HG03097 (cell line): ENCODE measurements around the gene FAM174A.

Source experiments
- ATAC-seq: cut with Tn5 transposase; IDR thresholded peaks from one replicate; pipeline ENCODE4 v1.9.1; 2021; ENCODE audit not compliant: unreplicated experiment, low FRiP score

The FAM174A gene

GRCh38 chr5:100535060-100536005 is at the start of gene FAM174A:
FAM174A (plus strand) TSS chr5:100535374; CDS start chr5:100535531, 157 bp downstream.
- ATAC-seq, result peak; percentile 99

- ATAC-seq, result no peak
Measured at GRCh38 chr5:100493996-100494395, 41.2 kb upstream of the FAM174A start.

DNA sequence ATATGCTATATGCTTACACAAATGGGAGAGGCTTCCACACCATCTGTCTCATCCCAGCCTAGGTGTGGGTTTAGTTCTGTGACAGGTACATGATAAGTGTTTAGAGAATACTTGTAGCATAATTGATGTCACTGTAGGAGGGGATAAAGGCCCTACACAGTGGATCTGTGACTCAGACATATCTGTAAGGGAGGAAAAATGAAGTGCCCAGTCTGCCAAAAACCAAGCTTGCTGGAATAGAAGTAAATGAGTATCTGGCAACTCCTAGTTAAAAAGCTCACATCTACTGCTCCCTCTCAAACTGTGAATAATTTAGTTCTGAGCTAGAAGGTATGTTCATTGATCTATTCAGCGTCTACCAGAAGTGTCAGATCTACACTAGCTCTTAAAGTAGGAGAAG is 38.9 kb upstream of the FAM174A start:
- no peak for ATAC-seq

DNA sequence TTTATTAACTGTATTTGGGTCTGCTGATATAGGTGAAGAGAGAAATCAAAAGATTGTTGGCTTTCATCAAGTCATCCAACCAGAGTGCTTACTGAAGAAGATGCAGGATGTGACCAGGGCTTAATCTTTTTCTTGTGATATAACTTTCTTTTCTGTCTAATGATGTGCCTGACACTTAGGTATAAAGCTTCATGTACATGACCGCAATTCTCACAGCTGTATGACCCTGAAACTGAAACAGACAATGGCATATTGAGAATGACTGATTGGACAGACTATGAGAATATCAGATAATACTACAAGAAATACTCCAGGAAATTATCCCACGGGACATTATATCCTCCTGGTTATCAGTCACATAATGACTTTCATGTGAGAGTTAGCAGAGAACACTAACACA is 32.5 kb upstream of the FAM174A start:
- no peak for ATAC-seq

DNA sequence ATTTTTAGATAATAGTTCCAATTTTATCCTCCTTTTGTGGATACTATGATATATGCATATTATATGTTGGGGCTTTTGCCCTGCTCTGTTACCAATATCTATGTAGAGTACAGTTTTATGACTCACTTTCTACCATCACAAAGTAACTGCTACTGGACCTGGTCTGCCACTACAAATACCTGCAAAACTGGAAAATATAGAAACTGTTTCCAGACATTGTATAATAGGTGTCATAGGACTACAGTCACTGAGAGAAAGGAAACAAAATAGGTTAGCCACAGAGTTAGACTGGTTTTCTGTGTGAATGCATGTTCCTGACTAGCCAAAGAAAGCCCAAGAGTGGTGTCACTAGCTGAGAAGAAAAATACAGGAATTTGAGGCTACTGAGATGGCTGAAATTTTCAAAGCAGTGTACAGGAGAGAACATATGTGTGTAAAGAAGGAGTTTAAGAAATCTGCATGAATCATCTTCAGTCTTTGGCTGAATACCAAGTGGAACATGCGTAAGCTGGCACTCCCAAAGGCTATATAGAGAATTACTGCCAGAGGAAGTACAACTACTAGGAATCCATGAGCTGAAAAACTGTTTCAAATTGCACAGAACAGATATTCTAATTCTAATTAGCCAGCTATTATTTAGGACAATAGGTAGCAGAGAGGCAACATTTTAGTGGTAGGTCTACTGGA is 29.0 kb upstream of the FAM174A start:
- ATAC-seq, result no peak

DNA sequence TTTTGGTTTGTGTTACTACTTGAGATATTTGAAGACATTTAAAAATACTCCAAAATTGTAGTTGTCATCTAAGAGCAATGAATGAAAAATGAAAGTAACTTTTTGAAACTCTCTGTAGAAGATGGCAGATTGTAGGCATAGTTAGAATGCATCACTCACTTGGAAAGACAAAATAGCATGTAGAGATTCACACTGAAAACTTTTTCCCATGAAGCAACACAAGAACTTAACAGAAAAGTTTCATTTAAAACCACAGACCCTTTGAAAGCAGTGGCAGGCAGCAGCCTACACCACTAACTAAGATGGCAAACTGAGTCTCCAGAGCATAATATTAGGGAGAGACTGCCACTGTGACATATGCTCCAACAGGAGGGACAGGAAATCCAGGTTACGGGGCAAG is 18.9 kb upstream of the FAM174A start:
- peak; percentile 53 for ATAC-seq

DNA sequence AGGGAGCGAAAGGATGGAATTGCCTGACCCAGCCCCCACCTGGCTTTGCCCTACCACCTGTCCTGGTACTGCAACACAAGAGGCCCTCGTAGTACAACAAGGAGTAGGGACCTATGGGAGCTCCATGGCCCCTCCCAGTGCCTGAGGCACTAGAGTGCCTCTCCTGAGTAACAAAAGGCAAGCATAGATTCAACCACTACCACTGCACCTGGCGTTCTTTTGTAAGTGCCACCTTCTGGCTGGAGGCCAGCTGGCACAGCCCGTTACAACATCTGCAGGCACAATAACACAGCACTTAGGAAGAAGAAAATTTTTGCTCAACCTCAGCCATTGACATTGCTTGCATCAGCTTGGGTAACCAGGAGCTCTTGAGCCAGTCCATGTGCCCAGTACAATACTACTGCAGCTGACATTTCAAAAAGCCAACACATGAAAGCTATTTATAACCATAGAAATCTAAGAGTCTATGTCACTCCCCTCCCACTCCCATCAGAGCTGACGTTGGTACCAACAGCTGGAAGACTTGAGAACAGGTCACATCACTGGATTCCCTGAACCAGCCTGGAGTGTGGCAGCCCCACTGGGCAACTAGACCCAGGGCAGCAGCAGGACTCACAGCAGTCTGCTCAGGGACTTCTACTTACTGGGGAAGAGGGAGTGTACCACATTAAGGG is 17.7 kb upstream of the FAM174A start:
- no peak for ATAC-seq

DNA sequence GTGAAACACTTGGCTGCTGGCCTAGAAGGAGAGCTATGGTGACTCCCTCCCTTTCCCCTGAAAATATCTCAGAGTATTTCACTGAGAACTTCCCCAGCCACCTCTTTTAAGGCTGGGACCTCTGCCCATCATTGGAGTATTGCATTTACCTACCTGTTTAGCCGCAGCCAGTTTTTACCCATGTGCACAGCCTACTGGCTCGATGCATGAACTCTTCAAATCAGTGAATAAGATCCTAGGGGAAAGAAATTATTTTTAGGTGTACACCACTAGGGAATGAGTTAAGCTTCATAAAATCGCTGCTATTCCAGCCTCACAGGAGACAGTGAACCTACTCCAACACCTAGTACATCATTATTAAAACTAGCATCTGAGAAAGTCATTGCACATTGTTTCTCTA is 16.8 kb upstream of the FAM174A start:
- ATAC-seq, result no peak

- ATAC-seq, result no peak
Measured at GRCh38 chr5:100519075-100519474, 16.1 kb upstream of the FAM174A start.

DNA sequence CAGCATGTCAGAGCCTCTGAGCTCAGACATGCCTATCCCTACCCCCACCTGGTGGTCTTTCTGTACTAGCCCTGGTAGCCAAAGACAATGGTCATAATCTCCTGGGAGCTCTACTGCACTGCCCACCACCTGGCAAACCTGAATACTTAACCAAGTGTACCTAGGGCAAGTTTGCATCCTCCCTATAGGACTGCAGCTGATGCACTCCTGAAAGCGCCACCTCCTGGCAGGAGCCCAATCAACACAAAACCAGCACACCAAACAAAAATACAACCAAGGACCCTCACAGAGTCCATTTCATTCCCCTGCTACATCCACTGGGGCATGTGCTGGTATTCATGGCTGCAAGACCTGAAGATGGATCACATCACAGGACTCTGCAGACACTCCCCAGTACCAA is 14.8 kb upstream of the FAM174A start:
- ATAC-seq, result no peak

DNA sequence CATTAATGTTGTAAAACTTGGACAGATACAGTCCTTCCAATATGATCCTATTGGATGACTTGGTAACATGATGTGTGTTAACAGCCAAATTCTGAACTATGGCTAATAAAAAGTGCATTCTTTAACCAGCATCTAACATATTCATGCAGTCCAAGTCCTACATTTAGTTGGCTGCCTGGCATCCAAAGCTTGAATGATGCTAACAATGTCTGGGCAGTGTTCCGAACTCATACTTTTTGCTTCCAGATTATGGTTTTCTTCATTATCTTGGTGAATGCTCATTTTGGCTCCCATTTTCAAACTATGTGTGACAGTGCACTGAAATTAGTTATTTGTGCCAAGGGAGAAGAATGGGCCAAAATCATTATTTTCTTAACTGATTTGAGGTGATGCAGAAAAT is 2.8 kb downstream of the FAM174A start:
- ATAC-seq, result no peak

DNA sequence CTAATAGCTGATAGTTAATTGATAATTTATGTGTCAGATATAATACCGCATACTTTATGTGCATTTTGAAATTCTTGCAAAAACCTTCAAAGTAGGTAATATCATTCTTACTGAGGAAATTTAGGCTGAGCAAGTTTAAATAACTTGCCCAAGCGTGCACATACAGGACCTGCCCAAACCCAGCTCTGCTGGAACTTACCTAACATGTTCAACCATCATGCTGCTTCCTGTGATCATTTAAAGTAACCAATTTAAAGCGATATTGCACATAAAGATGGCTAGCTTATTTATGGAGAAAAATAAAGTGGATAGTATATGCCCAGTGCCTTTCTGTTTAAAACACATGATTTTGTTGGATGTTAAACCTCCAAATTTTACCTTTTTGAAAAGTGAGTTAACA is 4.3 kb downstream of the FAM174A start:
- ATAC-seq, result no peak

- ATAC-seq, result no peak
Measured at GRCh38 chr5:100542086-100542485, 6.9 kb downstream of the FAM174A start.

DNA sequence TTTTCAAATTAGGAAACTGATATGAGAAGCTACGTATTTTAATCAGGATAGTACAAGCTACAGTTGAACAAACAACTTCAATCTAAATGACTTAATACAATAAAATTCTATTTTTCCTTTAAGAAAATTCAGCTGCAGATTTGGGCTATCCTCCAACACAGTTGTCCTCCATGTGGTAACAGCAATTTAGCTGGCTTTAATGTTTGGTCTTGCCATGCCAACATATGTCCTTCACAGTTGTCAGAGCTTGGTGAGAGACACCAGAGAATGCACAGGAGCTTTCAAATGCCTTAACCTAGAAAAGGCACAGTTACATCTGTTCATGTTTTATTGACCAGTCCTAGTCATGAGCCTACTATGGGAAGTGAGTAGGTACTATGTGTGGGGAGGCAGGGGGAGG is 10.8 kb downstream of the FAM174A start:
- ATAC-seq, result no peak

DNA sequence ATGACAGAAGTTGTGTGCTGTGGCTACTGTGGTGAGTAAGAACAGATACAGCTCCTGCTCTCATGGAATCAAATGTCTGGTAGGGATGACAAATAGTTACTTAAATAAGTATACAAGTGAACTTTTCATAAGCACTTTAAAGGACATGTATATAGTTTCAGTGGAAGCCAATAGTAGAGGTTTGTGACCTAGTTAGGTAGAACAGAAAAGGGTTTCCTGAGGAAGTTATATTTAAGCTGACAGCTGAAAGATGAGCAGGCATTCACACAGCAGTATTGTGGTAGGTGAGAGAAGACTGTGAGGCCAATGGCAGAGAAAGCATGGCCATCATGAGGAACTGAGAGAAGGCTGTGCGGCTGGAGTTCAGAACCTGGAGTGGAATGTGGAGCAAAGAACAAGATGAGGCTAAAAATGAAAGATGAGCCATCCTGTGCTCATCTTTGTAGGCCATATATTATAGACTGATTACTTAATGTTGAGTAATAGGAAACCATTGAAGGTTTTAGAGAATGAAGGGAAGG is 15.4 kb downstream of the FAM174A start:
- ATAC-seq, result peak; percentile 90

DNA sequence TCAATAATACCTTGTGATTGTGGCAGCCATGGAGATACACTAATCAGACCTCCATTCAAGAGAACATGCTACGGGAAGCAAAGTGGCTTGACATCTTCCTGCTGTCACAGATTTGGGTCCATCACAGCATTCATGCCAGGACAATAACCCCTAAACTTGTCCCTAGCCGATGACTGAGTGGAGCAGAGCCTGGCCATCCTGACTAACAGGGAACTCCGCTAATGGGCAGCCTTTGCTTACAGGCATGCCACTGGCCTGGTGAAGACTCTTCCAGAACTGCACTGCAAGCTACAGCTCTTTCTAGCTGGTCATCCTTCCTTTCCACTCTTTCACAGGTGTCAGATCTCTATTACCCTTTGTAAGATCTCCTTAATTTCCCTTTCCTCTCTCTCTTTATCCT is 16.0 kb downstream of the FAM174A start:
- no peak for ATAC-seq

DNA sequence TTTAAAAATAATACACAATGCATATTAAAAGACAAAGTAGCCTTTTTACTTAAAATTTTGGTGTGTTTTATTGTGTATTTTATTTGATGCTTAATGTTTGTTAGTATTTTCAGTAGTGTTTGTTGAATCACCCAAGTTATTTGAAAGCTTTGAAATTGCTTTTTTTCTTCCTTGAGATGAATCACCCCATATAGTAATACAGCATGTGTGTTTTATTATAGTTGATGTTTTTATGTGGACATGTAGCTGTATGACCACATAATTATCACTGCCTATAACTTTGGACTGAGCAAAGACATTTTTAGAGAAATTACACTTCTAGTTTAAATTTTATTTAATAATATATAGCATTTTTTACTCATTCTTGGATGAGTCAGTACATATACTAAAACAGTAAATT is 18.0 kb downstream of the FAM174A start:
- no peak for ATAC-seq

DNA sequence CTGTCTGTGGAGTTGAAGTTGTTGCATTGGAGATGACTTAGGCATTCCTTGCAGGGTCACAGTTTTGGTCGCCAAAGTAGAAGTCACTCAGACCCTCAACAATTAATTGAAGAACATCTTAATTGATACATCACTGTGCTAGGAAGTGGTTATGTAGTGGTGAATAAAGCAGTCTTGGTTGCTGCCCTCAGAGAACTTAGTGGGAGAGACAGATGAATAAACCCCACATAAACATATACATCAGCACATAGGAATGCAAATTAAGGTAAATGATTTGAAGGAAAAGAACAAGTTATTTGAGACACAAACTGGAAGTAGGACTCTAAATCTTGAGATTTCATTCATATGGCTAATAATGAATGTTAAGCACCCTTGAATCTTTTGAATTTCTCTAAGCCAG is 25.7 kb downstream of the FAM174A start:
- no peak for ATAC-seq

- no peak for ATAC-seq
Measured at GRCh38 chr5:100562821-100563220, 27.6 kb downstream of the FAM174A start.

GRCh38 chr5:100566382-100567141 is 31.4 kb downstream of the FAM174A start:
- ATAC-seq, result no peak
